ENCODE data around the gene SHISA9. TPM values are rescaled to one million over a fixed set of nuclear protein-coding genes. Genes with fewer than 3 reads are reported as not detected.

The SHISA9 gene
- total RNA-seq, 4 donors from 2014 or later, result 3.6 to 10.8 (median 4.6) TPM

DNA sequence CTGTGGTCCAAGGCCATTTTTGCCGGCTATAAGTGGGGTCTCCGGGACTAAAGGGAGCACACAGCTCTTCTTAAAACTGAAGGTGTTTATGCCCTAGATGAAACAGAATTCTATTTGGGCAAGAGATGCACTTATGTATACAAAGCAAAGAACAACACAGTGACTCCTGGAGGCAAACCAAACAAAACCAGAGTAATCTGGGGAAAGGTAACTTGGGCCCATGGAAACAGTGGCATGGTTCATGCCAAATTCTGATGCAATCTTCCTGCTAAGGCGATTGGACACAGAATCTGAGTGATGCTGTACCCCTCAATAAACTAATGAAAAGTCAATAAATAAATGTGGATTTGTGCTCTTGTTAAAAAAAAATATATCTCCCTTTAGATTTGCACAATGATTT is 20.2 kb upstream of the SHISA9 start:
- H3K4me1 ChIP-seq, result no peaks in the 10 kb centered on the region
- no peak for TF ChIP-seq POLR2AphosphoS5 (IDR thresholded peaks at IDR 0.05)
- TF ChIP-seq EP300 (IDR thresholded peaks at IDR 0.05), result no peak
- TF ChIP-seq, protein P1, sequence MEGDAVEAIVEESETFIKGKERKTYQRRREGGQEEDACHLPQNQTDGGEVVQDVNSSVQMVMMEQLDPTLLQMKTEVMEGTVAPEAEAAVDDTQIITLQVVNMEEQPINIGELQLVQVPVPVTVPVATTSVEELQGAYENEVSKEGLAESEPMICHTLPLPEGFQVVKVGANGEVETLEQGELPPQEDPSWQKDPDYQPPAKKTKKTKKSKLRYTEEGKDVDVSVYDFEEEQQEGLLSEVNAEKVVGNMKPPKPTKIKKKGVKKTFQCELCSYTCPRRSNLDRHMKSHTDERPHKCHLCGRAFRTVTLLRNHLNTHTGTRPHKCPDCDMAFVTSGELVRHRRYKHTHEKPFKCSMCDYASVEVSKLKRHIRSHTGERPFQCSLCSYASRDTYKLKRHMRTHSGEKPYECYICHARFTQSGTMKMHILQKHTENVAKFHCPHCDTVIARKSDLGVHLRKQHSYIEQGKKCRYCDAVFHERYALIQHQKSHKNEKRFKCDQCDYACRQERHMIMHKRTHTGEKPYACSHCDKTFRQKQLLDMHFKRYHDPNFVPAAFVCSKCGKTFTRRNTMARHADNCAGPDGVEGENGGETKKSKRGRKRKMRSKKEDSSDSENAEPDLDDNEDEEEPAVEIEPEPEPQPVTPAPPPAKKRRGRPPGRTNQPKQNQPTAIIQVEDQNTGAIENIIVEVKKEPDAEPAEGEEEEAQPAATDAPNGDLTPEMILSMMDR (IDR thresholded peaks at IDR 0.05), result no peak
- TF ChIP-seq POLR2A (IDR thresholded peaks at IDR 0.05; ENCODE audit: low read depth), result no peak
- WGBS, result 85% methylated on average over 3 of the region's 3 CpGs

DNA sequence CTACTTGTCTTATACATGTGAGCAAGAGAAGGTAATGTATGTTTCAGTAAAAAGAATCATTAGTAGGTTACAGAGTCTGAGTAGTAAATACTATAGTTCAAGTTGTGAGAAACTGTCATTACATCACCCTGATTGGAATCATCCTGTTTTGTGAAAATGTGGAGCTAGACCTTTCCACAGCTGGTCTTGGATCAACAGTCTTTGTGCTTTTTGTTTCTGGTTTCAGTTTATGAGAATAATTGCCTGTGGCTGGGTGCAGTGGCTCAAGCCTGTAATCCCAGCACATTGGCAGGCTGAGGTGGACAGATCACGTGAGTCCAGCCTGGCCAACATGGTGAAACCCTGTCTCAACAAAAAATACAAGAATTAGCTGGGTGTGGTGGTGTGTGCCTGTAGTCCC is 19.7 kb upstream of the SHISA9 start:
- intact Hi-C loops (cut with DNase I), result no loop called here
- H3K4me3 ChIP-seq, result no peak overlapping the region
- H3K27me3 ChIP-seq, result peaks cover 0 to 5% (median 2%) of the 10 kb centered on the region in 4 donors
- no peaks in the 10 kb centered on the region for H3K36me3 ChIP-seq
- H3K4me1 ChIP-seq, result no peaks in the 10 kb centered on the region
- TF ChIP-seq POLR2A (IDR thresholded peaks at IDR 0.05; ENCODE audit: low read depth) (no peak), POLR2AphosphoS5 (IDR thresholded peaks at IDR 0.05) (no peak), EP300 (IDR thresholded peaks at IDR 0.05) (no peak)
- TF ChIP-seq, protein P1 (IDR thresholded peaks at IDR 0.05), result no peak
- no peaks in the 10 kb centered on the region for H3K9me3 ChIP-seq
- H3K27ac ChIP-seq (replicated peaks in 1 of 4), result no peak overlapping the region
- WGBS, result no CpG with 5 or more reads among the region's 1 CpG
- no peak for DNase-seq (ENCODE audit: extremely low spot score)

More for the DNA sequence above, 20.2 kb upstream of the SHISA9 start:
- intact Hi-C loops (cut with DNase I), result no loop called here
- Histone ChIP-seq H3K36me3 (no peaks in the 10 kb centered on the region), H3K9me3 (no peaks in the 10 kb centered on the region), H3K27ac (replicated peaks in 1 of 4) (no peak overlapping the region), H3K27me3 (peaks cover 0 to 8% (median 2%) of the 10 kb centered on the region in 4 donors), H3K4me3 (no peak overlapping the region)
- no peak for DNase-seq (ENCODE audit: extremely low spot score)

DNA sequence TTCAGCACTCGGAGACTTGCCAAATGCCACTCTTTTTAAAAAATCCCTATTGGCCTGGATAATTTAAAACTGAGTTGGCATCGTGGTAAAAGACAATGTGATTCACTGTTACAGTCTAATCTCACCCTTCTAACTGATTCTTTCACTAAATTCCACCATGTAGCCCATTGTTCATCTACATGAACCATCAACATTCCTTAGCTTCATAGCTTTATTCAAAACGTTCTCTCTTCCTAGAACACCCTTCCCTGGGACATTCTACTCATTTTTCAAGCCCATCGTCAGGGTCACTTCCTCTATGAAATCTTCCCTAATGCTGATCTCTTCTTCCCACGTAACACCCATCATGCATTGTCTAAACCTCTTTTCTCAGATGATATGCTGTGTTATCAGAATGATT is 15.7 kb upstream of the SHISA9 start:
- TF ChIP-seq, protein P1 (IDR thresholded peaks at IDR 0.05), result no peak
- WGBS, result 64% methylated on average over 5 of the region's 5 CpGs
- H3K4me3 ChIP-seq, result no peak overlapping the region
- intact Hi-C loops (cut with DNase I), result no loop called here
- H3K36me3 ChIP-seq, result no peaks in the 10 kb centered on the region
- no peak overlapping the region for H3K27ac ChIP-seq (replicated peaks in 1 of 4)
- no peaks in the 10 kb centered on the region for H3K4me1 ChIP-seq
- no peak for DNase-seq (ENCODE audit: extremely low spot score)
- no peaks in the 10 kb centered on the region for H3K9me3 ChIP-seq
- H3K27me3 ChIP-seq, result peaks cover 0 to 5% (median 2%) of the 10 kb centered on the region in 4 donors

DNA sequence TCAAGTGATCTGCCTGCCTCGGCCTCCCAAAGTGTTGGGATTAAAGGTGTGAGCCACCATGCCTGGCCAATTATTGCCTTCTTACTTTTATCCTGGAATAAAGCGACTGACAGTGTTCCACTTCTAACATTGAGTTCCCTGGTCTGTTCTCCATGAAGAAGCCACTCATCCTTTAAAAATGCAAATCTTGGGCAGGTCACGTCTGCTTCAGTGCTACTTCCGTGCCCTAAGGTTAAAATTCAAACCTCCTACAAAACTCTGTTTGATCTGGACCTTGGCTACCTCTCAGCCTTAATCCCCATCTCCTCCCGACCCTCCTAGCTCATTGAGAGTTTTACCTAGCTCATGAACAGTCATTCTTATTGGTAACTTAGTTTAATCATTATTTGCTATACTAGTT is 9.6 kb upstream of the SHISA9 start:
- WGBS, result 78% methylated on average over 5 of the region's 5 CpGs
- H3K4me3 ChIP-seq, result no peak overlapping the region
- H3K27ac ChIP-seq (replicated peaks in 1 of 4), result no peak overlapping the region
- TF ChIP-seq POLR2AphosphoS5 (IDR thresholded peaks at IDR 0.05) (no peak), POLR2A (IDR thresholded peaks at IDR 0.05; ENCODE audit: low read depth) (no peak), EP300 (IDR thresholded peaks at IDR 0.05) (no peak)
- TF ChIP-seq, protein P1 (IDR thresholded peaks at IDR 0.05), result no peak
- no peak for DNase-seq (ENCODE audit: extremely low spot score)
- no peaks in the 10 kb centered on the region for H3K4me1 ChIP-seq
- peaks cover 0 to 3% (median 0%) of the 10 kb centered on the region in 4 donors for H3K27me3 ChIP-seq
- intact Hi-C loops (cut with DNase I), result no loop called here
- H3K9me3 ChIP-seq, result no peaks in the 10 kb centered on the region
- H3K36me3 ChIP-seq, result no peaks in the 10 kb centered on the region

DNA sequence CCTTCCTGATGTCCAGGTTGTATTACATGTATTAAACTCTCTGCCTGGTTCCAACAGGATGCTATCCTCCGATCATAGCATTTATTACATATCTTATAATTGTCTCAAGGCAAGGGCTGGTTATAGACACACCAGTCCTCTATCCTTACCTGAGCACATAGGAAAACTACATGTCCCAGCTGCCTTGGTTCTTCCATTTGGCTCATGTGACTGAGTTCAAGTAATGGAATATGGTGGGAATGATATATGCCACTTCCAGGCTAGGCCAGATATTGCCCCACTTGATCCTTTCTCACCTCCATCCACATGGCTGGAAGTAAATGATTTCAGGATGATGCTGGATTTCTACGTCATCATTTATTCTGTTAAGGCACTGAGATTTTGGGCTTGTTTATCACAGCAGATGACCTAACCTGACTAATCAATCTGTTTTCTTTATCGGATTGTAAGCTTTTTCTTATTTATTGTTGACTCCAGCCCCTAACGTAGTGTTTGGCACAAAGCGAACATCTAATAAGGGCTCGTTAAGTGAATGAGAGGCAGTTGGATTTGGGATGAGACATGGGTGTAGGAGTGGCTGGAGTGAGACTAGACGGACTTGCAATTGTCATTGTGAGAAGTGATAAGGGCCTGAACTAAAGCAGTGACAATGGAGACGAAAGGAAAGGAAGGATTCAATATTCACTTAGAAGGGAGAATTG is 8.2 kb upstream of the SHISA9 start:
- 84% methylated on average over 8 of the region's 8 CpGs for WGBS
- TF ChIP-seq EP300 (IDR thresholded peaks at IDR 0.05), result no peak
- no peak for TF ChIP-seq POLR2AphosphoS5 (IDR thresholded peaks at IDR 0.05)
- TF ChIP-seq, protein P1 (IDR thresholded peaks at IDR 0.05), result no peak
- intact Hi-C loops (cut with DNase I), result no loop called here

More for the DNA sequence above, 8.2 kb upstream of the SHISA9 start:
- Histone ChIP-seq H3K27ac (replicated peaks in 1 of 4) (no peak overlapping the region), H3K4me1 (no peaks in the 10 kb centered on the region), H3K36me3 (no peaks in the 10 kb centered on the region), H3K4me3 (no peak overlapping the region), H3K9me3 (no peaks in the 10 kb centered on the region), H3K27me3 (peaks cover 0 to 8% (median 0%) of the 10 kb centered on the region in 4 donors)
- no peak for DNase-seq (ENCODE audit: extremely low spot score)

Measured in esophagus muscularis mucosa (tissue), 4 donors.